Left ventricle myocardium inferior (tissue), 1 donor: ENCODE data around the gene SLIT1. TPM values are rescaled to one million over a fixed set of nuclear protein-coding genes. Genes with fewer than 3 reads are reported as not detected.

ENCODE experiments used
- DNase-seq: peaks from one replicate; pipeline ENCODE4 v3.0.0-alpha.2; 2020
- H3K27ac ChIP-seq: fragments of 200-600 bp; replicated peaks from 2 replicates; pipeline ENCODE4 v1.8.0; 2021
- H3K27me3 ChIP-seq: fragments of 200-600 bp; 2 replicates; pipeline ENCODE4 v1.8.0; 2021; ENCODE audit warnings: low read depth
- H3K36me3 ChIP-seq: fragments of 200-600 bp; 2 replicates; pipeline ENCODE4 v1.8.0; 2021
- H3K4me1 ChIP-seq: fragments of 200-600 bp; 2 replicates; pipeline ENCODE4 v1.8.0; 2021
- H3K4me3 ChIP-seq: fragments of 200-600 bp; 2 replicates; pipeline ENCODE4 v1.8.0; 2021; ENCODE audit warnings: mild to moderate bottlenecking, moderate library complexity
- H3K9me3 ChIP-seq: fragments of 200-600 bp; replicated peaks from 2 replicates; pipeline ENCODE4 v1.8.0; 2021
- CTCF ChIP-seq: fragments of 200-600 bp; IDR thresholded peaks from 2 replicates; pipeline ENCODE4 v1.8.0; 2021; ENCODE audit warnings: antibody characterized with exemption, mild to moderate bottlenecking, borderline replicate concordance
- intact Hi-C: fragments of 100-400 bp; cut with micrococcal nuclease; formaldehyde crosslinking; loops from one replicate; pipeline ENCODE4 v1.11.0; 2022
- total RNA-seq: library from RNA; stranded (reverse); fragmentation: NEBNext Ultra II Directional; extraction: Animal tissue kit (Norgen Biotek cat#: 25700); gene quantifications from one replicate; pipeline ENCODE4 v1.2.1, GENCODE V29; 2021
- donor health status: DM: no; HTN: yes; CAD: no; lungs with severe emphysema.

Gene SLIT1
- total RNA-seq, 1 donor from 2014 or later: 0.08 TPM

GRCh38 chr10:96951954-96952353, 233.8 kb downstream of the SLIT1 start:
- no peak for TF ChIP-seq CTCF
- Histone ChIP-seq H3K27ac (no peak overlapping the region), H3K4me3 (no peak overlapping the region), H3K4me1 (peaks cover 39% of the 10 kb centered on the region), H3K27me3 (no peaks in the 10 kb centered on the region), H3K36me3 (peaks cover 27% of the 10 kb centered on the region), H3K9me3 (no peaks in the 10 kb centered on the region)
- no peak for DNase-seq
- intact Hi-C loops: no loop called here

DNA sequence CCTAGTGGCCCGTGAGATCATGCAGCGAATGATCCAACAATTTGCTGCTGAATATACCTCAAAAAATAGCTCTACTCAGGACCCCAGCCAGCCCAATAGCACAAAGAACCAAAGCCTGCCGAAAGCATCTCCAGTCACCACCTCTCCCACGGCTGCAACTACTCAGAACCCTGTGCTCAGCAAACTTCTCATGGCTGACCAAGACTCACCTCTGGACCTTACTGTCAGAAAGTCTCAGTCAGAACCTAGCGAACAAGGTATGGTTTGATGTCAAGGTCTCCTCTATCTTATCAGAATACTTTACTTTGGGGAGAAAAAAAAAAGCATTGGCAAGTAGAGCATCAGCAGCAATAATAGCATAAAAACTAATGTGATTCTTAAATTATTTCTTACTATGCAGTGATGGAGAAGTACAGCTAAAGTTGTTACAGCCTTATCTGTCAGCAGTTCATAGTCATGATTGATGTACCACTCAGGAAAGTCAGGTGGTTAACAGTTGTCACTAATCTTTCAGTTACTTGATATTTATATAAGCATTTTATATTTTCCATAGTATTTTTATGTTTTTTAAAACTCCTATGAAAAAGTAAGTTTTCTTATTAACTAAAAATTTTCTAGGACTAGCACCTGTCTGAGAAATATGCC, 236.6 kb downstream of the SLIT1 start:
- DNase-seq: no peak
- H3K4me1 ChIP-seq: peaks cover 48% of the 10 kb centered on the region
- no peaks in the 10 kb centered on the region for H3K27me3 ChIP-seq
- no peaks in the 10 kb centered on the region for H3K9me3 ChIP-seq
- H3K27ac ChIP-seq: no peak overlapping the region
- TF ChIP-seq CTCF: no peak
- peaks cover 10% of the 10 kb centered on the region for H3K36me3 ChIP-seq
- intact Hi-C loops: no loop called here
- H3K4me3 ChIP-seq: no peak overlapping the region

Other genes with a start within 250 kb of the SLIT1 start
- 4.2 TPM for gene ARHGAP19, start 106.7 kb upstream of the SLIT1 start, total RNA-seq
- 4.2 TPM for gene FRAT1, start 133.3 kb upstream of the SLIT1 start, total RNA-seq
- gene FRAT2, start 148.8 kb upstream of the SLIT1 start, total RNA-seq: 5.9 TPM
- 15.2 TPM for gene RRP12, start 215.4 kb upstream of the SLIT1 start, total RNA-seq
- gene PGAM1, start 240.2 kb upstream of the SLIT1 start, total RNA-seq: 233 TPM